Endothelial cell of umbilical vein (primary cell): ENCODE results near the gene RFX6. TPM values are rescaled to one million over a fixed set of nuclear protein-coding genes. Genes with fewer than 3 reads are reported as not detected.

ENCODE experiments used
- BruUV-seq: library from RNA; stranded (reverse); fragments of 400-500 nt; replicated peaks from 2 replicates; lab custom pipeline; 2021; lab: Mats Ljungman, UMichigan
- CTCF ChIA-PET: fragments of 300-600, 350-600 bp; sonication (Branson Sonifier 250); formaldehyde crosslinking; loops from one replicate; lab custom pipeline; 2021; ENCODE audit warnings: antibody characterized with exemption, inconsistent platforms; lab: Charles Lee
- POLR2A ChIA-PET: fragments of 300-600, 350-600 bp; sonication (Branson Sonifier 250); formaldehyde crosslinking; loops from one replicate; lab custom pipeline; 2021; ENCODE audit warnings: antibody characterized with exemption, inconsistent platforms; lab: Charles Lee
- DNase-seq: peaks from one replicate; pipeline ENCODE4 v3.0.0-alpha.2; 2011; ENCODE audit warnings: low read depth, low spot score
- FAIRE-seq: peaks from 2 replicates; lab custom pipeline; 2011; peaks lifted over from hg19 to GRCh38; lab: Jason Lieb, UNC
- H2AFZ ChIP-seq: 2 replicates; pipeline ENCODE4 v1.6.0; 2012; ENCODE audit warnings: low read depth, low read length, control low read depth, inconsistent platforms
- H3K27ac ChIP-seq: 2 replicates; pipeline ENCODE4 v1.5.1; 2011; ENCODE audit warnings: low read depth, mild to moderate bottlenecking, control low read depth, low read length, moderate library complexity; ENCODE audit not compliant: insufficient read depth
- H3K27me3 ChIP-seq, 2 experiments: 2 replicates each; pipeline versions ENCODE4 v1.6.0 to v1.6.1; 2011; ENCODE audit warnings: low read length in 2 of 2, mixed read lengths in 1 of 2; ENCODE audit not compliant: control insufficient read depth in 2 of 2, insufficient read depth in 2 of 2
- H3K36me3 ChIP-seq, 2 experiments: 2 replicates in 1 of 2; 3 replicates in 1 of 2; pipeline ENCODE4 v1.5.1; 2011; ENCODE audit warnings: low read length in 2 of 2, mild to moderate bottlenecking in 1 of 2, moderate library complexity in 1 of 2; ENCODE audit not compliant: control insufficient read depth in 2 of 2, insufficient read depth in 2 of 2; ENCODE audit errors: extremely low read depth in 1 of 2
- H3K4me1 ChIP-seq: 3 replicates; pipeline ENCODE4 v1.5.1; 2011; ENCODE audit warnings: mild to moderate bottlenecking, low read length; ENCODE audit not compliant: control insufficient read depth, insufficient read depth; ENCODE audit errors: extremely low read depth
- H3K4me2 ChIP-seq: 2 replicates; pipeline ENCODE4 v1.6.1; 2011; ENCODE audit warnings: low read length, control low read depth, mixed read lengths; ENCODE audit not compliant: insufficient read depth
- H3K4me3 ChIP-seq, 3 experiments: fragments of 200-600 bp in 1 of 3; sonication (generic), shearing (Covaris generic) in 1 of 3; replicated peaks in 1 of 3; 2 replicates each; pipeline ENCODE4 v1.5.1; 2011 to 2016; ENCODE audit warnings: control low read depth in 3 of 3, low read length in 3 of 3, mild to moderate bottlenecking in 2 of 3, inconsistent platforms in 1 of 3, low read depth in 1 of 3, moderate library complexity in 1 of 3; ENCODE audit not compliant: insufficient read depth in 1 of 3
- H3K79me2 ChIP-seq: 2 replicates; pipeline ENCODE4 v1.6.0; 2012; ENCODE audit warnings: low read length, inconsistent platforms; ENCODE audit not compliant: control insufficient read depth, insufficient read depth
- H3K9ac ChIP-seq: replicated peaks from 2 replicates; pipeline ENCODE3; 2011; ENCODE audit warnings: low read length, control low read depth; ENCODE audit not compliant: insufficient read depth; ENCODE audit errors: extremely low read depth
- H3K9me1 ChIP-seq: replicated peaks from 3 replicates; pipeline ENCODE4 v1.6.0; 2011; ENCODE audit warnings: mild to moderate bottlenecking, low read length; ENCODE audit not compliant: control insufficient read depth, insufficient read depth; ENCODE audit errors: extremely low read depth
- H3K9me3 ChIP-seq: replicated peaks from 2 replicates; pipeline ENCODE4 v1.5.1; 2012; ENCODE audit warnings: low read length, inconsistent platforms; ENCODE audit not compliant: control insufficient read depth, insufficient read depth
- H4K20me1 ChIP-seq: replicated peaks from 2 replicates; pipeline ENCODE3; 2011; ENCODE audit warnings: mild to moderate bottlenecking, low read length; ENCODE audit not compliant: control insufficient read depth, insufficient read depth; ENCODE audit errors: extremely low read depth
- EZH2 ChIP-seq: IDR thresholded peaks from 2 replicates; pipeline ENCODE4 v1.6.1; 2012; ENCODE audit warnings: borderline replicate concordance, low read depth, mild to moderate bottlenecking, moderate library complexity, low read length, inconsistent platforms; ENCODE audit not compliant: severe bottlenecking
- FOS ChIP-seq: IDR thresholded peaks from 2 replicates; pipeline ENCODE4 v1.6.1; 2011; ENCODE audit warnings: mild to moderate bottlenecking, low read length, moderate library complexity, borderline replicate concordance; ENCODE audit not compliant: insufficient read depth
- GATA2 ChIP-seq: IDR thresholded peaks from 2 replicates; pipeline ENCODE4 v1.7.0; 2011; ENCODE audit warnings: low read depth, mild to moderate bottlenecking, moderate library complexity, mixed read lengths, low read length; ENCODE audit not compliant: insufficient read length, insufficient read depth
- JUN ChIP-seq: IDR thresholded peaks from 2 replicates; pipeline ENCODE4 v1.6.1; 2011; ENCODE audit warnings: borderline replicate concordance, low read depth; ENCODE audit not compliant: insufficient read length, insufficient read depth
- MYC ChIP-seq: IDR thresholded peaks from one replicate; pipeline ENCODE4 v1.6.1; 2011; ENCODE audit warnings: mild to moderate bottlenecking, low read depth, low read length
- POLR2A ChIP-seq: IDR thresholded peaks from 2 replicates; pipeline ENCODE4 v1.6.1; 2012; ENCODE audit warnings: low read depth, mild to moderate bottlenecking, control low read depth, low read length
- POLR2AphosphoS5 ChIP-seq: IDR thresholded peaks from 2 replicates; pipeline ENCODE4 v1.6.1; 2012; ENCODE audit warnings: low read depth, mild to moderate bottlenecking, control low read depth, low read length, moderate library complexity; ENCODE audit not compliant: insufficient read depth
- dilution Hi-C: fragments of 300-500 bp; cut with MboI; formaldehyde crosslinking; loops from one replicate; pipeline ENCODE4 v1.15.0; 2019; ENCODE audit warnings: low sequenced_read_pairs; ENCODE audit not compliant: extremely low pct_ligation_motif_present
- intact Hi-C: fragments of 100-400 bp; cut with micrococcal nuclease; formaldehyde crosslinking; loops from one replicate; pipeline ENCODE4 v1.10.0; 2022
- polyA plus RNA-seq, 4 experiments: library from polyadenylated mRNA; depleted of rRNA in 3 of 4; stranded (reverse) in 3 of 4; unstranded in 1 of 4; fragments of >200 nt; gene quantifications; 2 replicates each; pipeline versions ENCODE4 v1.2.1 to v1.2.3, GENCODE V29; 2011 to 2012; ENCODE audit warnings: missing spikeins in 1 of 4
- total RNA-seq: library from RNA; stranded (reverse); gene quantifications from 2 replicates; pipeline ENCODE4 v1.2.3, GENCODE V29; 2021
- TF ChIP-seq, protein P1 (sequence below), 2 donors: IDR thresholded peaks; 1 replicate in 1 of 2; 2 replicates in 1 of 2; pipeline ENCODE4 v1.5.1; 2011; ENCODE audit warnings: low read length in 2 of 2, mild to moderate bottlenecking in 2 of 2, moderate library complexity in 2 of 2, control low read depth in 1 of 2, inconsistent platforms in 1 of 2, low read depth in 1 of 2; ENCODE audit not compliant: insufficient read depth in 1 of 2; ENCODE audit errors: extremely low read depth in 1 of 2
- TF ChIP-seq, protein P2 (sequence below): IDR thresholded peaks from 2 replicates; pipeline ENCODE4 v1.6.1; 2011; ENCODE audit not compliant: insufficient read depth, insufficient read length

RFX6 gene
- total and polyA plus RNA-seq, 2 donors (not counting 3 experiments of a cell fraction or from before 2014, with no cell fraction given), result not detected

DNA sequence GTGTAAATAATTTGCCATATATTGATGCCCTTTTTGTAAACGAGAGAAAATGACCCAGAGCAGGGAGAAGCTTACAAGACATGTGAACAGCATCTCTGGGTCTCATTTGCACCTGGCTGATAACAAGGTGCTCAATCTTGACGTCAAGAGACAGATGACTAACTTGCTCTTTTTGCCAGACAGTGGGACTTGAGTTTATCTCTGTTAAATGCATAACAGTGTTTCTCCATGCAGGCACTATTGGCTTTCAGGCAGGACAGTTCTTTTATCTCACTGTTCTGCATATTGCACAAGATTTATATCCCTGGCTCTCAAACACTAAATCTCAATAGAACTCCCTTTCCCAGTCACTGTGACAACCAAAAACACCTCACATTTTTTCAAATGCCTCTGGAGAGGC lies 56.4 kb downstream of the RFX6 start:
- Histone ChIP-seq H3K4me2 (no peak overlapping the region), H4K20me1 (no peaks in the 10 kb centered on the region), H3K9ac (no peak overlapping the region), H3K4me3 (no peak overlapping the region), H3K79me2 (no peaks in the 10 kb centered on the region), H3K27me3 (peaks cover 0 to 2% of the 10 kb centered on the region in 2 experiments), H3K36me3 (no peaks in the 10 kb centered on the region), H3K27ac (no peak overlapping the region), H3K9me1 (no peaks in the 10 kb centered on the region), H3K9me3 (no peaks in the 10 kb centered on the region), H3K4me1 (no peaks in the 10 kb centered on the region), H2AFZ (no peak overlapping the region)
- dilution Hi-C loops (no loop called here), intact Hi-C loops (no loop called here)
- CTCF ChIA-PET, result no interaction called here
- POLR2A ChIA-PET, result no interaction called here
- DNase-seq (no peak), FAIRE-seq (no peak)
- TF ChIP-seq FOS, result no peak
- TF ChIP-seq EZH2, result no peak
- TF ChIP-seq POLR2AphosphoS5, result no peak
- TF ChIP-seq GATA2, result no peak
- TF ChIP-seq, protein P1, sequence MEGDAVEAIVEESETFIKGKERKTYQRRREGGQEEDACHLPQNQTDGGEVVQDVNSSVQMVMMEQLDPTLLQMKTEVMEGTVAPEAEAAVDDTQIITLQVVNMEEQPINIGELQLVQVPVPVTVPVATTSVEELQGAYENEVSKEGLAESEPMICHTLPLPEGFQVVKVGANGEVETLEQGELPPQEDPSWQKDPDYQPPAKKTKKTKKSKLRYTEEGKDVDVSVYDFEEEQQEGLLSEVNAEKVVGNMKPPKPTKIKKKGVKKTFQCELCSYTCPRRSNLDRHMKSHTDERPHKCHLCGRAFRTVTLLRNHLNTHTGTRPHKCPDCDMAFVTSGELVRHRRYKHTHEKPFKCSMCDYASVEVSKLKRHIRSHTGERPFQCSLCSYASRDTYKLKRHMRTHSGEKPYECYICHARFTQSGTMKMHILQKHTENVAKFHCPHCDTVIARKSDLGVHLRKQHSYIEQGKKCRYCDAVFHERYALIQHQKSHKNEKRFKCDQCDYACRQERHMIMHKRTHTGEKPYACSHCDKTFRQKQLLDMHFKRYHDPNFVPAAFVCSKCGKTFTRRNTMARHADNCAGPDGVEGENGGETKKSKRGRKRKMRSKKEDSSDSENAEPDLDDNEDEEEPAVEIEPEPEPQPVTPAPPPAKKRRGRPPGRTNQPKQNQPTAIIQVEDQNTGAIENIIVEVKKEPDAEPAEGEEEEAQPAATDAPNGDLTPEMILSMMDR (IDR thresholded peaks at IDR 0.05; ENCODE audit: extremely low read depth in 1 of 2, insufficient read depth in 1 of 2, low read depth in 1 of 2, low read length in 2 of 2), result no peak
- TF ChIP-seq JUN, result no peak
- TF ChIP-seq POLR2A, result no peak
- no peak for TF ChIP-seq MYC
- TF ChIP-seq, protein P2, sequence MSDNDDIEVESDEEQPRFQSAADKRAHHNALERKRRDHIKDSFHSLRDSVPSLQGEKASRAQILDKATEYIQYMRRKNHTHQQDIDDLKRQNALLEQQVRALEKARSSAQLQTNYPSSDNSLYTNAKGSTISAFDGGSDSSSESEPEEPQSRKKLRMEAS, result no peak
- no TSS peak for BruUV-seq
